WTC11 (cell line): ENCODE results near the gene RACGAP1. TPM values are rescaled to one million over a fixed set of nuclear protein-coding genes. Genes with fewer than 3 reads are reported as not detected.
A peak's percentile ranks its signal among the peaks of the same experiment; 100 is the strongest.

Source experiments
- ATAC-seq: fragments of 200-7000 bp; cut with Tn5 transposase; 2 replicates; pipeline ENCODE4 v1.10.0; 2021; ENCODE audit warnings: mild to moderate bottlenecking, moderate library complexity
- CTCF ChIA-PET: fragments of 300-600 bp; sonication (Branson Sonifier 250); formaldehyde crosslinking; loops from one replicate; lab custom pipeline; 2021; ENCODE audit warnings: antibody characterized with exemption; lab: Charles Lee
- POLR2A ChIA-PET: fragments of 350-600 bp; sonication (Branson Sonifier 250); formaldehyde crosslinking; loops from one replicate; lab custom pipeline; 2021; ENCODE audit warnings: antibody characterized with exemption; lab: Charles Lee
- DNase-seq: peaks from one replicate; pipeline ENCODE4 v3.0.0; 2021; ENCODE audit warnings: low spot score
- H3K27ac Mint-ChIP-seq: 2 replicates; pipeline ENCODE4 v1.8.0; 2021; ENCODE audit warnings: mixed read lengths
- H3K27me3 Mint-ChIP-seq: 2 replicates; pipeline ENCODE4 v1.8.0; 2021; ENCODE audit warnings: low read depth, mild to moderate bottlenecking, moderate library complexity, mixed read lengths
- H3K36me3 Mint-ChIP-seq: 2 replicates; pipeline ENCODE4 v1.8.0; 2021; ENCODE audit warnings: mixed read lengths
- H3K4me1 Mint-ChIP-seq: 2 replicates; pipeline ENCODE4 v1.8.0; 2022; ENCODE audit warnings: mixed read lengths
- H3K4me3 Mint-ChIP-seq: 2 replicates; pipeline ENCODE4 v1.8.0; 2021; ENCODE audit warnings: mild to moderate bottlenecking, moderate library complexity, mixed read lengths
- H3K9me3 Mint-ChIP-seq: 2 replicates; pipeline ENCODE4 v1.8.0; 2021; ENCODE audit warnings: mixed read lengths
- ATF1 ChIP-seq: sonication (generic); formaldehyde crosslinking; IDR thresholded peaks from 2 replicates; pipeline ENCODE4 v1.8.1; 2023; ENCODE audit warnings: mild to moderate bottlenecking, moderate library complexity, missing genetic modification reagents
- CDX4 ChIP-seq: fragments of 250-450 bp; sonication (Bioruptor Pico); IDR thresholded peaks from 2 replicates; pipeline ENCODE4 v1.9.0; 2021; ENCODE audit warnings: moderate library complexity, mild to moderate bottlenecking, inconsistent platforms, borderline replicate concordance
- CREB1 ChIP-seq: sonication (generic); formaldehyde crosslinking; IDR thresholded peaks from 2 replicates; pipeline ENCODE4 v1.8.0; 2023; ENCODE audit warnings: mild to moderate bottlenecking, missing genetic modification reagents
- FOXP4 ChIP-seq: sonication (generic); formaldehyde crosslinking; IDR thresholded peaks from 2 replicates; pipeline ENCODE4 v1.8.0; 2022; ENCODE audit warnings: mild to moderate bottlenecking, missing genetic modification reagents
- MYBL2 ChIP-seq: sonication (generic); formaldehyde crosslinking; IDR thresholded peaks from 2 replicates; pipeline ENCODE4 v1.8.1; 2023; ENCODE audit warnings: mild to moderate bottlenecking, moderate library complexity, missing genetic modification reagents
- NR2C2 ChIP-seq: sonication (generic); formaldehyde crosslinking; IDR thresholded peaks from 2 replicates; pipeline ENCODE4 v1.8.0; 2022; ENCODE audit warnings: mild to moderate bottlenecking, missing genetic modification reagents
- STAT6 ChIP-seq: sonication (generic); formaldehyde crosslinking; conservative IDR thresholded peaks from 2 replicates; pipeline ENCODE4 v1.8.1; 2023; ENCODE audit warnings: mild to moderate bottlenecking, low read depth, missing genetic modification reagents, moderate library complexity
- TCF7 ChIP-seq: sonication (generic); formaldehyde crosslinking; IDR thresholded peaks from 2 replicates; pipeline ENCODE4 v1.8.0; 2022; ENCODE audit warnings: mild to moderate bottlenecking, low read depth, missing genetic modification reagents, moderate library complexity
- TP53 ChIP-seq: sonication (generic); formaldehyde crosslinking; IDR thresholded peaks from 2 replicates; pipeline ENCODE4 v1.8.1; 2023; ENCODE audit warnings: mild to moderate bottlenecking, missing genetic modification reagents
- ZNF121 ChIP-seq: sonication (generic); formaldehyde crosslinking; IDR thresholded peaks from 2 replicates; pipeline ENCODE4 v1.8.0; 2023; ENCODE audit warnings: missing genetic modification reagents
- ZNF671 ChIP-seq: fragments of 250-450 bp; sonication (Bioruptor Pico); IDR thresholded peaks from 2 replicates; pipeline ENCODE4 v1.8.0; 2021; ENCODE audit warnings: mild to moderate bottlenecking
- total RNA-seq: library from RNA; stranded (reverse); gene quantifications from 3 replicates; pipeline ENCODE4 v1.2.3, GENCODE V29; 2021
- TF ChIP-seq, protein P1 (sequence below): sonication (generic); formaldehyde crosslinking; IDR thresholded peaks from 2 replicates; pipeline ENCODE4 v1.8.1; 2022; ENCODE audit warnings: mild to moderate bottlenecking, missing genetic modification reagents, moderate library complexity, borderline replicate concordance
- TF ChIP-seq, protein P2 (sequence below): sonication (generic); formaldehyde crosslinking; IDR thresholded peaks from 2 replicates; pipeline ENCODE4 v1.8.0; 2022; ENCODE audit warnings: mild to moderate bottlenecking, missing genetic modification reagents
- TF ChIP-seq, protein P3 (sequence below): sonication (generic); formaldehyde crosslinking; IDR thresholded peaks from 2 replicates; pipeline ENCODE4 v1.8.1; 2023; ENCODE audit warnings: mild to moderate bottlenecking, moderate library complexity, missing genetic modification reagents
- TF ChIP-seq, protein P4 (sequence below): sonication (generic); formaldehyde crosslinking; IDR thresholded peaks from 2 replicates; pipeline ENCODE4 v1.8.0; 2022; ENCODE audit warnings: mild to moderate bottlenecking, missing genetic modification reagents

Gene RACGAP1
- total RNA-seq, 1 experiment from 2014 or later = 87.7 TPM

DNA sequence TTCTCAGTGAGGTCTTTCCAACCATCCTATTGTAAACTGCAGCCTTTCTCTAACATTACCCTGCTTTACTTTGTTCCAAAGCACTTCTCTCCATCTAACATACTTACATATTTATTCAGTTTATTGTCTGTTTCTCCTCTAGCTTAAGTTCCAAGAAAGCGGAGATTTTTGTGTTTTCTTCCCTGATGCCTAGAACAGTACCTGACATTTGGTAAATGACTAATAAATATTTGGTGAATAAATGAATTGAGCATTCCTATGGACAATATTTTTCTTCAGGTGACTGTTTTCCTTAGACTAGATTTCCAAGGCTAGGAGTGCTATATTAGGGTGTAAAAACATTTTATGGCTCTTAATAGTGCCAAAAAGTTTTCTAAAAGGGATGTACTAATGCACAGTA, 2.4 kb downstream of the RACGAP1 start:
- no peak overlapping the region; the same call in 1 of the 2 replicates for H3K27ac Mint-ChIP-seq
- peaks cover 23% of the 10 kb centered on the region for H3K4me1 Mint-ChIP-seq
- no peaks in the 10 kb centered on the region for H3K27me3 Mint-ChIP-seq
- CTCF ChIA-PET = interaction anchor here (1.0 kb wide), 1 partner anchor 34 kb away, joined by 3 read pairs; no protein-coding TSS in a partner anchor
- 0 out of 2 replicates have a peak, but pooled peaks cover 2% of the 10 kb centered on the region for H3K36me3 Mint-ChIP-seq
- H3K4me3 Mint-ChIP-seq = no peak overlapping the region
- ATAC-seq (no peak), DNase-seq (no peak)
- POLR2A ChIA-PET = no interaction called here
- TF ChIP-seq ATF1 = no peak
- TF ChIP-seq, all 79 proteins: peak for 0
- H3K9me3 Mint-ChIP-seq = no peaks in the 10 kb centered on the region

- H3K27ac Mint-ChIP-seq = peak overlapping the region; percentile 31; the same call in 1 of the 2 replicates
- TF ChIP-seq TCF7 (no peak), TP53 (CRISPR knock-in tag) (no peak), FOXP4 (no peak), MYBL2 (CRISPR knock-in tag) (no peak), ZNF121 (CRISPR knock-in tag) (no peak), CDX4 (CRISPR knock-in tag) (no peak), STAT6 (CRISPR knock-in tag) (no peak), CREB1 (CRISPR knock-in tag) (no peak), NR2C2 (CRISPR knock-in tag) (no peak), ZNF671 (CRISPR knock-in tag) (no peak)
- TF ChIP-seq, protein P1, sequence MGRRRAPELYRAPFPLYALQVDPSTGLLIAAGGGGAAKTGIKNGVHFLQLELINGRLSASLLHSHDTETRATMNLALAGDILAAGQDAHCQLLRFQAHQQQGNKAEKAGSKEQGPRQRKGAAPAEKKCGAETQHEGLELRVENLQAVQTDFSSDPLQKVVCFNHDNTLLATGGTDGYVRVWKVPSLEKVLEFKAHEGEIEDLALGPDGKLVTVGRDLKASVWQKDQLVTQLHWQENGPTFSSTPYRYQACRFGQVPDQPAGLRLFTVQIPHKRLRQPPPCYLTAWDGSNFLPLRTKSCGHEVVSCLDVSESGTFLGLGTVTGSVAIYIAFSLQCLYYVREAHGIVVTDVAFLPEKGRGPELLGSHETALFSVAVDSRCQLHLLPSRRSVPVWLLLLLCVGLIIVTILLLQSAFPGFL (CRISPR knock-in tag) = no peak
- TF ChIP-seq, protein P2, sequence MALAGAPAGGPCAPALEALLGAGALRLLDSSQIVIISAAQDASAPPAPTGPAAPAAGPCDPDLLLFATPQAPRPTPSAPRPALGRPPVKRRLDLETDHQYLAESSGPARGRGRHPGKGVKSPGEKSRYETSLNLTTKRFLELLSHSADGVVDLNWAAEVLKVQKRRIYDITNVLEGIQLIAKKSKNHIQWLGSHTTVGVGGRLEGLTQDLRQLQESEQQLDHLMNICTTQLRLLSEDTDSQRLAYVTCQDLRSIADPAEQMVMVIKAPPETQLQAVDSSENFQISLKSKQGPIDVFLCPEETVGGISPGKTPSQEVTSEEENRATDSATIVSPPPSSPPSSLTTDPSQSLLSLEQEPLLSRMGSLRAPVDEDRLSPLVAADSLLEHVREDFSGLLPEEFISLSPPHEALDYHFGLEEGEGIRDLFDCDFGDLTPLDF (CRISPR knock-in tag) = no peak
- TF ChIP-seq, protein P3, sequence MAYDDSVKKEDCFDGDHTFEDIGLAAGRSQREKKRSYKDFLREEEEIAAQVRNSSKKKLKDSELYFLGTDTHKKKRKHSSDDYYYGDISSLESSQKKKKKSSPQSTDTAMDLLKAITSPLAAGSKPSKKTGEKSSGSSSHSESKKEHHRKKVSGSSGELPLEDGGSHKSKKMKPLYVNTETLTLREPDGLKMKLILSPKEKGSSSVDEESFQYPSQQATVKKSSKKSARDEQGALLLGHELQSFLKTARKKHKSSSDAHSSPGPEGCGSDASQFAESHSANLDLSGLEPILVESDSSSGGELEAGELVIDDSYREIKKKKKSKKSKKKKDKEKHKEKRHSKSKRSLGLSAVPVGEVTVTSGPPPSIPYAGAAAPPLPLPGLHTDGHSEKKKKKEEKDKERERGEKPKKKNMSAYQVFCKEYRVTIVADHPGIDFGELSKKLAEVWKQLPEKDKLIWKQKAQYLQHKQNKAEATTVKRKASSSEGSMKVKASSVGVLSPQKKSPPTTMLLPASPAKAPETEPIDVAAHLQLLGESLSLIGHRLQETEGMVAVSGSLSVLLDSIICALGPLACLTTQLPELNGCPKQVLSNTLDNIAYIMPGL (CRISPR knock-in tag) = no peak
- TF ChIP-seq, protein P4, sequence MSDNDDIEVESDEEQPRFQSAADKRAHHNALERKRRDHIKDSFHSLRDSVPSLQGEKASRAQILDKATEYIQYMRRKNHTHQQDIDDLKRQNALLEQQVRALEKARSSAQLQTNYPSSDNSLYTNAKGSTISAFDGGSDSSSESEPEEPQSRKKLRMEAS (CRISPR knock-in tag) = no peak
- ATAC-seq (no peak), DNase-seq (no peak)
- no peaks in the 10 kb centered on the region for H3K9me3 Mint-ChIP-seq
- peaks cover 21% of the 10 kb centered on the region for H3K4me1 Mint-ChIP-seq
- POLR2A ChIA-PET = no interaction called here
- CTCF ChIA-PET = interaction anchor here (0.6 to 1.2 kb wide), 2 partner anchors 41 to 75 kb away, joined by 3 to 4 read pairs; no protein-coding TSS in a partner anchor
- no peak overlapping the region for H3K4me3 Mint-ChIP-seq
- no peaks in the 10 kb centered on the region for H3K27me3 Mint-ChIP-seq
- 0 out of 2 replicates have a peak, but pooled peaks cover 6% of the 10 kb centered on the region for H3K36me3 Mint-ChIP-seq
Measured at GRCh38 chr12:50021031-50021430, 4.3 kb downstream of the RACGAP1 start.
